GM12864 (cell line): ENCODE measurements around the gene POU4F1.

ENCODE experiments used
- DNase-seq: peaks from one replicate; pipeline ENCODE4 v3.0.0-alpha.2; 2011; ENCODE audit warnings: low read depth
- H3K4me3 ChIP-seq: 2 replicates; pipeline ENCODE4 v1.5.1; 2011; ENCODE audit warnings: mild to moderate bottlenecking, low read depth, low read length, control low read depth
- TF ChIP-seq, protein P1 (sequence below): IDR thresholded peaks from 2 replicates; pipeline ENCODE4 v1.5.1; 2011; ENCODE audit warnings: low read depth, mild to moderate bottlenecking, moderate library complexity, low read length, control low read depth, inconsistent platforms; ENCODE audit errors: missing control alignments

Gene POU4F1

DNA sequence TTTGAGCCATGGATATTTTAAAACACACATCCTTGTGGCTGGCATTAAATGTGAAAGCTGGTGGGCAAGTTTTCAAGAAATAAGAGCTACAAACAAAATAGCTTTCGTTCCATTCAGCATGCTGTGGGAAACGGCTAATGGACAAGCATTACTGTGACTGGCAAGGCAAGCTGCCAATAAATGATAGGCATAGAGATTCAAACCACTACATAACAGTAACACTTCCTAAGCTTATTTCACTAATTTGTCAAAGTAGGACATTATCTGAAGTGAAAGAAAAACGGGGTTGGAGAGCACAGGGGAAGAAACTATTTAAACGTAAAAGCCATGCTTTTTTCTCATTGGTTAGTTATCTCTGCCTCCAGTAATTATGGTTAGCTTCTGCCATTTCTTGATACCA lies 29.6 kb upstream of the POU4F1 start:
- TF ChIP-seq, protein P1, sequence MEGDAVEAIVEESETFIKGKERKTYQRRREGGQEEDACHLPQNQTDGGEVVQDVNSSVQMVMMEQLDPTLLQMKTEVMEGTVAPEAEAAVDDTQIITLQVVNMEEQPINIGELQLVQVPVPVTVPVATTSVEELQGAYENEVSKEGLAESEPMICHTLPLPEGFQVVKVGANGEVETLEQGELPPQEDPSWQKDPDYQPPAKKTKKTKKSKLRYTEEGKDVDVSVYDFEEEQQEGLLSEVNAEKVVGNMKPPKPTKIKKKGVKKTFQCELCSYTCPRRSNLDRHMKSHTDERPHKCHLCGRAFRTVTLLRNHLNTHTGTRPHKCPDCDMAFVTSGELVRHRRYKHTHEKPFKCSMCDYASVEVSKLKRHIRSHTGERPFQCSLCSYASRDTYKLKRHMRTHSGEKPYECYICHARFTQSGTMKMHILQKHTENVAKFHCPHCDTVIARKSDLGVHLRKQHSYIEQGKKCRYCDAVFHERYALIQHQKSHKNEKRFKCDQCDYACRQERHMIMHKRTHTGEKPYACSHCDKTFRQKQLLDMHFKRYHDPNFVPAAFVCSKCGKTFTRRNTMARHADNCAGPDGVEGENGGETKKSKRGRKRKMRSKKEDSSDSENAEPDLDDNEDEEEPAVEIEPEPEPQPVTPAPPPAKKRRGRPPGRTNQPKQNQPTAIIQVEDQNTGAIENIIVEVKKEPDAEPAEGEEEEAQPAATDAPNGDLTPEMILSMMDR = no peak
- DNase-seq = no peak
- no peak overlapping the region for H3K4me3 ChIP-seq

DNA sequence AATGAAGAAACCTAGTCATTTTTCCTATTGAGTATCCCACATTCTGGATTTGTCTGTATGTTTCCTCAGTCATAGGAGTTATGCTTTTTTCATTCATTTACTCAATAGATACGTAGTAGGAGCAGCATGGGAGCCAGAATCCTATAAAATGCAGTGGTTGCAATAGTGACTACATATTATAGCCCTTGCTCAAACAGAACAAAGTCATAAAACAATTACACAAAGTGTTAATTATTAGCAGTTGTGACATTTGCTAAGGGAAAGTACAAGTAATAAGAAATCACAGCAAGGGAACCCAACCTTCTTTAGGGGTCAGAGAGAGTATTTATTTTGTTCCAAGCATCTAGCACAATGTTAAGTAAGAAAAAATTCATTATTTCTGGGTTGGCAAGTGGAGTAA lies 27.7 kb upstream of the POU4F1 start:
- TF ChIP-seq, protein P1 = no peak
- no peak overlapping the region for H3K4me3 ChIP-seq
- no peak for DNase-seq

DNA sequence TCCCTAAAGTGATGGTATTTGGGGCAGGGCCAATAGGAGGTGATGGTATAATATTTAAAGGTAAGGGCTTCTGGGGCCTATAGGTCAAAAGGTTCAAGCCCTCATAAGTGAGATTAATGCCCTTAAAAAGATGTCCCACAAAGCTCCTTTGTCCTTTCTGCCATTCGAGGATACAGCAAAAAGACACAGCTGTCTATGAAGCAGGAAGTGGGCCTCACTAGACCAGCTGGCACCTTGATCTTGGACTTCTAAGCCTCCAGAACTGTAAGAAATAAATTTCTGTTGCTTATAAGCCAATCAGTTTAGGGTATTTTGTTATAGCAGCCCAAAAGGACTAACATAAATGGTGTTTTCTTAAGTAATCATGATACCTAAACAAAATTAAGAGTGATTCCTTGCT lies 27.2 kb upstream of the POU4F1 start:
- TF ChIP-seq, protein P1 = no peak
- no peak overlapping the region for H3K4me3 ChIP-seq
- DNase-seq = no peak

DNA sequence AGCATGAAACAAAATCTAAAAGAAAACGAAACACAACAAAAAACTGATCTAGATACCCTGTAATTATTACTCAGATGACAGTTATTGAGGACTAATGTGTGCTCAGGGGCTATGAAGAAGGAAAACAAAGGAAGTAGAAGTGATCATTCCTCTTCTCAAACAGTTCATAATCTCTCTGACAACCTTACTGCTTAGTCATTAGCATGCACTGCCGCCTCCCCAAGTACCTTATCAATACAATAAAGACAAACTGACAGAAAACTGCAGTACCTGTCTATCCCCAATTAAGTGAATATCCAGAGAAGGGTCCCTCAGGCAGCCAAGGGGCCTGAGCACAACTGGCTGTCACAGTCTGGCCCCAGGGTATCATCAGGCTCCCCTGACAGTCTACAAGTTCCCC lies 22.0 kb upstream of the POU4F1 start:
- DNase-seq = no peak
- H3K4me3 ChIP-seq = no peak overlapping the region
- TF ChIP-seq, protein P1 = no peak

DNA sequence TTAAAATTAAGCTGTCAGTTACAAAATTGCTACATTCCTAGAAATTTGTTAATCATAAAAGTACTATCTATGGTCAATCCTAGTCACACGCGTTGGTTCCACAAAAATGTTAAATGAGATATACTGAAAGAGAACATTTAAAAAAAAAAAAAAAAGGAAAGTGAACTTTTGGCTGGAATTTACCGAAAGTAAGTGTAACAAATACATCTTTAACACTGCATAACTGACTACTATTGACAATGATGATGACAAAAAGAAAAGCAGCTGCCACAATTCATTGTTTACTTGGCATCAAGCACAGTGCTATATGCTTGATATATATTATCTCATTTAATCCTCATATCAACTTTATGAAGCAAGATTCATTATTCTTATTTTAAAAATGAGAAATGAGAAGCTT lies 19.8 kb upstream of the POU4F1 start:
- H3K4me3 ChIP-seq = no peak overlapping the region
- DNase-seq = no peak
- TF ChIP-seq, protein P1 = no peak

DNA sequence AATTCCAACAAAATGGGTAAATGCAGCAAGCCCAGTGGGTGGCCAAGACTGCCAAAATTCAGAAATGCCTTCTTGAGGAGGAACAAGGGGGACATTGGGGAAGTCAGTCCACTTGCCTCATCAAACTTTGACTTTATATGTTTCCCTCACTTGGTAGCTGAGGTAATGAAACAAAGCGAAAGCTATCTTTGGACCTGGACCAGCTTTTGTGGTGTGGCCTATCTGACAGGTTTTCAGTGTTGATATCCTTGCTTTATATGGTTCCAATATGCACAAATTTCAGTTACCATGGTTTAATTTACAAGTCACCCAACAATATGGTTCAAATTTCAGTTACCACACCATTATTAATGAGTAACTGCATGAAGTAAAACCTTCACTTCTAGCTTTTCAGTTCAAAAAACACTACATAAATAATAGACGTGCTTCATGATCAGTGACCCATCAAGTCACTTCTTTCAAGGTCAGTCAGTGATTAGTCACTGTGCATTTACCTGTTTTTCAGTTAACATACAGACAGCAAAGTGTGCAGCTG lies 17.7 kb upstream of the POU4F1 start:
- no peak for DNase-seq
- no peak overlapping the region for H3K4me3 ChIP-seq
- TF ChIP-seq, protein P1 = no peak

DNA sequence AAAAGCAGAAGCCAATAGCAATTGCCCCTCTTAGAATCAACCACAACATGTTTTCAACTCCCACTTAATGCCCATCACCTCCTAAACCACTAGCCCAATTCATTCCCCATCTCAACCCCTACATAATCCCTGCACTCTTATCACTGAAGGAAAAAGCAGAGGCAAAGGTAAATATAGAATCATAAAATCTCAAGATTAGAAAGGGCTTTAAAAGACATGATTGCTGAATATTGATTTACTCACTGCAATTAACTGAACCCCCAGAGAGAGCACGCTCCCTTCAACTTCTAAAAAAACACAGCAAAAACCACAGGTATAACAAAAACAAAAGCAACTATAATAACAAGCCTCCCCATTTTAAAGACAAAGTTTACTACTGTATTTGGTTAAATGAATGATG lies 15.1 kb upstream of the POU4F1 start:
- no peak overlapping the region for H3K4me3 ChIP-seq
- TF ChIP-seq, protein P1 = no peak
- no peak for DNase-seq
